ENCODE data around the gene CHN2. TPM values are rescaled to one million over a fixed set of nuclear protein-coding genes. Genes with fewer than 3 reads are reported as not detected.

CHN2 gene
- total RNA-seq, 1 experiment from 2014 or later: 2.1 TPM

DNA sequence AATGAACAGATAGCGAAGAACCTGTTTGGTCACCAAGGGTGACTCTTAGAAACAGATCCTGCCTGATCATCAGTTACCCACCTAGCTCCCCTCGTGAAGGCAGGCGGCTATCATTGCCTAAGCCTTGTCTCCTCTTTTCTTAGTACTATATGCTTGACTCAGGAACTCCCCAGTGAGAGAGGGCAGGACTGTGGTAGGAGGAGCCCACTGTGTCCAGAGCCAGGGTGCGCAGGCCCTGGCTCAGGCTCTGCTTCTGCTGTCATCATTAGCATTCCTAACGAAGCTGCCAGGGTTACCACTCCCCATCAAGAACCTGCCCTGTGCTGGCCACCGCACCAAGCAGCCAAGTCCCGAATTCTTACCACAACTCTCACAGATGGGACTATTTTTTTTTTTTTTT, 160.8 kb downstream of the CHN2 start (continued):
- TF ChIP-seq FOSL1 (IDR thresholded peaks at IDR 0.05; ENCODE audit: low read depth) (no peak), EZH2 (IDR thresholded peaks at IDR 0.05) (no peak), YY1 (IDR thresholded peaks at IDR 0.05; ENCODE audit: extremely low read depth, insufficient replicate concordance, low read depth, low read length) (no peak), SRF (IDR thresholded peaks at IDR 0.05; ENCODE audit: low read depth) (no peak), ZNF274 (IDR thresholded peaks at IDR 0.05; ENCODE audit: low read depth, low read length) (no peak), ZFX (IDR thresholded peaks at IDR 0.05) (no peak)
- TF ChIP-seq, protein P1, sequence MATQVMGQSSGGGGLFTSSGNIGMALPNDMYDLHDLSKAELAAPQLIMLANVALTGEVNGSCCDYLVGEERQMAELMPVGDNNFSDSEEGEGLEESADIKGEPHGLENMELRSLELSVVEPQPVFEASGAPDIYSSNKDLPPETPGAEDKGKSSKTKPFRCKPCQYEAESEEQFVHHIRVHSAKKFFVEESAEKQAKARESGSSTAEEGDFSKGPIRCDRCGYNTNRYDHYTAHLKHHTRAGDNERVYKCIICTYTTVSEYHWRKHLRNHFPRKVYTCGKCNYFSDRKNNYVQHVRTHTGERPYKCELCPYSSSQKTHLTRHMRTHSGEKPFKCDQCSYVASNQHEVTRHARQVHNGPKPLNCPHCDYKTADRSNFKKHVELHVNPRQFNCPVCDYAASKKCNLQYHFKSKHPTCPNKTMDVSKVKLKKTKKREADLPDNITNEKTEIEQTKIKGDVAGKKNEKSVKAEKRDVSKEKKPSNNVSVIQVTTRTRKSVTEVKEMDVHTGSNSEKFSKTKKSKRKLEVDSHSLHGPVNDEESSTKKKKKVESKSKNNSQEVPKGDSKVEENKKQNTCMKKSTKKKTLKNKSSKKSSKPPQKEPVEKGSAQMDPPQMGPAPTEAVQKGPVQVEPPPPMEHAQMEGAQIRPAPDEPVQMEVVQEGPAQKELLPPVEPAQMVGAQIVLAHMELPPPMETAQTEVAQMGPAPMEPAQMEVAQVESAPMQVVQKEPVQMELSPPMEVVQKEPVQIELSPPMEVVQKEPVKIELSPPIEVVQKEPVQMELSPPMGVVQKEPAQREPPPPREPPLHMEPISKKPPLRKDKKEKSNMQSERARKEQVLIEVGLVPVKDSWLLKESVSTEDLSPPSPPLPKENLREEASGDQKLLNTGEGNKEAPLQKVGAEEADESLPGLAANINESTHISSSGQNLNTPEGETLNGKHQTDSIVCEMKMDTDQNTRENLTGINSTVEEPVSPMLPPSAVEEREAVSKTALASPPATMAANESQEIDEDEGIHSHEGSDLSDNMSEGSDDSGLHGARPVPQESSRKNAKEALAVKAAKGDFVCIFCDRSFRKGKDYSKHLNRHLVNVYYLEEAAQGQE (IDR thresholded peaks at IDR 0.05; ENCODE audit: low read depth): no peak

- Histone ChIP-seq H3K27ac (ENCODE audit: low read depth, low read length) (no peak overlapping the region), H3K36me3 (ENCODE audit: control insufficient read depth in 1 of 2, insufficient read depth in 2 of 2, low read length in 2 of 2) (no peaks in the 10 kb centered on the region), H3K4me1 (ENCODE audit: control insufficient read depth in 1 of 2, insufficient read depth in 2 of 2, low read length in 2 of 2) (no peaks in the 10 kb centered on the region), H3K9ac (ENCODE audit: low read length) (no peak overlapping the region), H3K9me2 (ENCODE audit: insufficient read depth) (no peaks in the 10 kb centered on the region), H4K20me1 (ENCODE audit: insufficient read depth) (no peaks in the 10 kb centered on the region), H3K4me3 (replicated peaks in 1 of 2; ENCODE audit: low read depth in 1 of 2, low read length in 2 of 2) (no peak overlapping the region), H3K4me2 (ENCODE audit: low read length) (no peak overlapping the region), H3K9me3 (ENCODE audit: control insufficient read depth in 1 of 2, insufficient read depth in 1 of 2, low read depth in 1 of 2, low read length in 2 of 2) (no peaks in the 10 kb centered on the region), H3K27me3 (ENCODE audit: insufficient read depth, low read length) (no peaks in the 10 kb centered on the region), H3K79me2 (ENCODE audit: insufficient read depth, low read length) (no peaks in the 10 kb centered on the region), H2AFZ (ENCODE audit: low read depth, low read length, poor library complexity, severe bottlenecking) (no peak overlapping the region)
- TF ChIP-seq SRF (IDR thresholded peaks at IDR 0.05; ENCODE audit: low read depth) (no peak), JUND (IDR thresholded peaks at IDR 0.05) (no peak), YY1 (IDR thresholded peaks at IDR 0.05; ENCODE audit: extremely low read depth, insufficient replicate concordance, low read depth, low read length) (no peak), CEBPB (IDR thresholded peaks at IDR 0.05; ENCODE audit: low read depth) (no peak), SP1 (IDR thresholded peaks at IDR 0.05; ENCODE audit: low read depth) (no peak), SIN3A (IDR thresholded peaks at IDR 0.05; ENCODE audit: low read depth) (no peak), ATF3 (IDR thresholded peaks at IDR 0.05) (no peak)
- TF ChIP-seq, protein P2, sequence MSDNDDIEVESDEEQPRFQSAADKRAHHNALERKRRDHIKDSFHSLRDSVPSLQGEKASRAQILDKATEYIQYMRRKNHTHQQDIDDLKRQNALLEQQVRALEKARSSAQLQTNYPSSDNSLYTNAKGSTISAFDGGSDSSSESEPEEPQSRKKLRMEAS (IDR thresholded peaks at IDR 0.05): no peak
- TF ChIP-seq, protein P1 (IDR thresholded peaks at IDR 0.05; ENCODE audit: low read depth): no peak
- TF ChIP-seq, protein P3, sequence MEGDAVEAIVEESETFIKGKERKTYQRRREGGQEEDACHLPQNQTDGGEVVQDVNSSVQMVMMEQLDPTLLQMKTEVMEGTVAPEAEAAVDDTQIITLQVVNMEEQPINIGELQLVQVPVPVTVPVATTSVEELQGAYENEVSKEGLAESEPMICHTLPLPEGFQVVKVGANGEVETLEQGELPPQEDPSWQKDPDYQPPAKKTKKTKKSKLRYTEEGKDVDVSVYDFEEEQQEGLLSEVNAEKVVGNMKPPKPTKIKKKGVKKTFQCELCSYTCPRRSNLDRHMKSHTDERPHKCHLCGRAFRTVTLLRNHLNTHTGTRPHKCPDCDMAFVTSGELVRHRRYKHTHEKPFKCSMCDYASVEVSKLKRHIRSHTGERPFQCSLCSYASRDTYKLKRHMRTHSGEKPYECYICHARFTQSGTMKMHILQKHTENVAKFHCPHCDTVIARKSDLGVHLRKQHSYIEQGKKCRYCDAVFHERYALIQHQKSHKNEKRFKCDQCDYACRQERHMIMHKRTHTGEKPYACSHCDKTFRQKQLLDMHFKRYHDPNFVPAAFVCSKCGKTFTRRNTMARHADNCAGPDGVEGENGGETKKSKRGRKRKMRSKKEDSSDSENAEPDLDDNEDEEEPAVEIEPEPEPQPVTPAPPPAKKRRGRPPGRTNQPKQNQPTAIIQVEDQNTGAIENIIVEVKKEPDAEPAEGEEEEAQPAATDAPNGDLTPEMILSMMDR (IDR thresholded peaks at IDR 0.05 in 2 of 3, conservative IDR thresholded peaks at IDR 0.05 in 1 of 3; ENCODE audit: borderline replicate concordance in 1 of 3, insufficient read depth in 1 of 3, low read depth in 2 of 3, low read length in 2 of 3): no peak
- ChIA-PET POLR2A (no interaction called here), RAD21 (ENCODE audit: low non-redundant PET in 1 of 2, low total read pairs in 2 of 2, uncharacterized antibody in 2 of 2, unreplicated experiment in 2 of 2) (no interaction called here), CTCF (no interaction called here)
- intact Hi-C loops (cut with micrococcal nuclease): no loop called here
- ATAC-seq: no peak
- BruUV-seq (replicated peaks): no TSS peak
- no peak for DNase-seq (ENCODE audit: low read depth, low spot score)
These were observed 162.1 kb downstream of the CHN2 start for GRCh38 chr7:29356631-29357030.

All from HCT116 (cell line).